Stomach (tissue), 4 donors: ENCODE results near the gene AFAP1.

ENCODE experiments used
- POLR2A ChIP-seq, 4 donors: fragments of 450-650 bp; IDR thresholded peaks; one replicate each; pipeline ENCODE4 v1.6.1; 2016; ENCODE audit warnings: antibody characterized with exemption in 4 of 4, control low read depth in 2 of 4, mild to moderate bottlenecking in 1 of 4, moderate library complexity in 1 of 4
- POLR2AphosphoS5 ChIP-seq, 3 donors: sonication (generic); formaldehyde crosslinking; IDR thresholded peaks; one replicate each; pipeline ENCODE4 v1.6.1; 2016; ENCODE audit warnings: antibody characterized with exemption in 3 of 3
- TF ChIP-seq, protein P1 (sequence below), 7 experiments: fragments of 450-650 bp in 4 of 7; fragments of 200-600 bp in 3 of 7; sonication (generic) in 3 of 7; IDR thresholded peaks; one replicate each; pipeline ENCODE4 v1.5.1; 2016 to 2019; ENCODE audit warnings: antibody characterized with exemption in 7 of 7, control low read depth in 2 of 7, mild to moderate bottlenecking in 1 of 7

- TF ChIP-seq, protein P1, sequence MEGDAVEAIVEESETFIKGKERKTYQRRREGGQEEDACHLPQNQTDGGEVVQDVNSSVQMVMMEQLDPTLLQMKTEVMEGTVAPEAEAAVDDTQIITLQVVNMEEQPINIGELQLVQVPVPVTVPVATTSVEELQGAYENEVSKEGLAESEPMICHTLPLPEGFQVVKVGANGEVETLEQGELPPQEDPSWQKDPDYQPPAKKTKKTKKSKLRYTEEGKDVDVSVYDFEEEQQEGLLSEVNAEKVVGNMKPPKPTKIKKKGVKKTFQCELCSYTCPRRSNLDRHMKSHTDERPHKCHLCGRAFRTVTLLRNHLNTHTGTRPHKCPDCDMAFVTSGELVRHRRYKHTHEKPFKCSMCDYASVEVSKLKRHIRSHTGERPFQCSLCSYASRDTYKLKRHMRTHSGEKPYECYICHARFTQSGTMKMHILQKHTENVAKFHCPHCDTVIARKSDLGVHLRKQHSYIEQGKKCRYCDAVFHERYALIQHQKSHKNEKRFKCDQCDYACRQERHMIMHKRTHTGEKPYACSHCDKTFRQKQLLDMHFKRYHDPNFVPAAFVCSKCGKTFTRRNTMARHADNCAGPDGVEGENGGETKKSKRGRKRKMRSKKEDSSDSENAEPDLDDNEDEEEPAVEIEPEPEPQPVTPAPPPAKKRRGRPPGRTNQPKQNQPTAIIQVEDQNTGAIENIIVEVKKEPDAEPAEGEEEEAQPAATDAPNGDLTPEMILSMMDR (IDR thresholded peaks at IDR 0.05): no peak
- TF ChIP-seq POLR2A (IDR thresholded peaks at IDR 0.05) (no peak), POLR2AphosphoS5 (IDR thresholded peaks at IDR 0.05) (no peak)
These were observed 223.5 kb downstream of the AFAP1 start for GRCh38 chr4:7716010-7716721.
